ENCODE measurements around the gene ADAP1.

DNA sequence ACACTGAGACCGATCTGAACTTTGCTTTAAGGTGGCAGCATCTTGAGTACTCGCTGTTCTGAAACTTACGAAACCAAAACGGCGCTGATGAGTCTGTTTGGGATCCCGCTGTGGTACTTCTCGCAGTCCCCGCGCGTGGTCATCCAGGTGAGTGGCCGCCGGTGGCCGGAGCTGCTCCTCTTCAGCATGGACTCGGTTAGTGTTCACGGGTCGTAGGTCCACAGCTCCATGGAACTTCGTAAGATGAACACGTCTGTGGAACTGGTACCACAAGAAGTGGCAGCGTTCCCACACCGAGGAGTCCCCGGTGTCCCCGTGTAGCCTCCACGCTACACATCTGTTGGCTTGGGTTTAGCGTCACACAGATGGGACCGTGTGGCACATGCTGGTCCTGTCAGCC, 88.6 kb downstream of the ADAP1 start:
- TF ChIP-seq, protein P1, sequence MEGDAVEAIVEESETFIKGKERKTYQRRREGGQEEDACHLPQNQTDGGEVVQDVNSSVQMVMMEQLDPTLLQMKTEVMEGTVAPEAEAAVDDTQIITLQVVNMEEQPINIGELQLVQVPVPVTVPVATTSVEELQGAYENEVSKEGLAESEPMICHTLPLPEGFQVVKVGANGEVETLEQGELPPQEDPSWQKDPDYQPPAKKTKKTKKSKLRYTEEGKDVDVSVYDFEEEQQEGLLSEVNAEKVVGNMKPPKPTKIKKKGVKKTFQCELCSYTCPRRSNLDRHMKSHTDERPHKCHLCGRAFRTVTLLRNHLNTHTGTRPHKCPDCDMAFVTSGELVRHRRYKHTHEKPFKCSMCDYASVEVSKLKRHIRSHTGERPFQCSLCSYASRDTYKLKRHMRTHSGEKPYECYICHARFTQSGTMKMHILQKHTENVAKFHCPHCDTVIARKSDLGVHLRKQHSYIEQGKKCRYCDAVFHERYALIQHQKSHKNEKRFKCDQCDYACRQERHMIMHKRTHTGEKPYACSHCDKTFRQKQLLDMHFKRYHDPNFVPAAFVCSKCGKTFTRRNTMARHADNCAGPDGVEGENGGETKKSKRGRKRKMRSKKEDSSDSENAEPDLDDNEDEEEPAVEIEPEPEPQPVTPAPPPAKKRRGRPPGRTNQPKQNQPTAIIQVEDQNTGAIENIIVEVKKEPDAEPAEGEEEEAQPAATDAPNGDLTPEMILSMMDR (IDR thresholded peaks at IDR 0.05): no peak
- no peak for TF ChIP-seq POLR2A (IDR thresholded peaks at IDR 0.05)
